DND-41 (cell line): ENCODE data around the gene HOXA3.

Experiments used
- EZH2 ChIP-seq: IDR thresholded peaks from 3 replicates; pipeline ENCODE4 v1.6.1; 2012; ENCODE audit warnings: borderline replicate concordance, low read depth, mild to moderate bottlenecking, moderate library complexity, low read length, inconsistent platforms; ENCODE audit not compliant: severe bottlenecking
- TF ChIP-seq, protein P1 (sequence below): IDR thresholded peaks from 2 replicates; pipeline ENCODE4 v1.5.1; 2012; ENCODE audit warnings: borderline replicate concordance, low read length, moderate library complexity, mild to moderate bottlenecking; ENCODE audit not compliant: poor library complexity, severe bottlenecking; ENCODE audit errors: extremely low read depth

DNA sequence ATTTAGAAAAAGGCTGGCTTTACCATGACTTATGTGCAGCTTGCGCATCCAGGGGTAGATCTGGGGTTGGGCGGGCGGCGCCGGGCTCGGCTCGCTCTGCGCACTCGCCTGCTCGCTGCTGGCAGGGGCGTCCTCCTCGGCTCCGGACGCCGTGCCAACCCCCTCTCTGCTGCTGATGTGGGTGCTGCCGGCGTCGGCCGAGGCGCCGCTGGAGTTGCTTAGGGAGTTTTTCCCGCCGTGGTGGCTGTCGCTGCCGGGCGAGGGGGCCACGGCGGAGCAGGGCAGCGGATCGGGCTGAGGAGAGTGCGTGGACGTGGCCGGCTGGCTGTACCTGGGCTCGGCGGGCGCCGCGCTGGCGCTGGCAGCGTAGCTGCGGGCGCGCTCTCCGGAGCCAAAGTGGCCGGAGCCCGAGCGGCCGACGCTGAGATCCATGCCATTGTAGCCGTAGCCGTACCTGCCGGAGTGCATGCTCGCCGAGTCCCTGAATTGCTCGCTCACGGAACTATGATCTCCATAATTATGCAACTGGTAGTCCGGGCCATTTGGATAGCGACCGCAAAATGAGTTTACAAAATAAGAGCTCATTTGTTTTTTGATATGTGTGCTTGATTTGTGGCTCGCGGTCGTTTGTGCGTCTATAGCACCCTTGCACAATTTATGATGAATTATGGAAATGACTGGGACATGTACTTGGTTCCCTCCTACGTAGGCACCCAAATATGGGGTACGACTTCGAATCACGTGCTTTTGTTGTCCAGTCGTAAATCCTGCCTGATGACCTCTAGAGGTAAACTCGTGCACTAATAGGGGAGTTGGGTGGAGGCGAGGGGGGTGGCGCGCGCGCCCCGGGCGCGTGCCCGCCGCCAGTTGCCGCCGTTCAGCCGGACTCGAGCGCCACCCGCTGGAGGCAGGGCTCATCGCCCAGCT lies 9.1 kb downstream of the HOXA3 start, which contains the start of gene HOXA5:
- TF ChIP-seq, protein P1, sequence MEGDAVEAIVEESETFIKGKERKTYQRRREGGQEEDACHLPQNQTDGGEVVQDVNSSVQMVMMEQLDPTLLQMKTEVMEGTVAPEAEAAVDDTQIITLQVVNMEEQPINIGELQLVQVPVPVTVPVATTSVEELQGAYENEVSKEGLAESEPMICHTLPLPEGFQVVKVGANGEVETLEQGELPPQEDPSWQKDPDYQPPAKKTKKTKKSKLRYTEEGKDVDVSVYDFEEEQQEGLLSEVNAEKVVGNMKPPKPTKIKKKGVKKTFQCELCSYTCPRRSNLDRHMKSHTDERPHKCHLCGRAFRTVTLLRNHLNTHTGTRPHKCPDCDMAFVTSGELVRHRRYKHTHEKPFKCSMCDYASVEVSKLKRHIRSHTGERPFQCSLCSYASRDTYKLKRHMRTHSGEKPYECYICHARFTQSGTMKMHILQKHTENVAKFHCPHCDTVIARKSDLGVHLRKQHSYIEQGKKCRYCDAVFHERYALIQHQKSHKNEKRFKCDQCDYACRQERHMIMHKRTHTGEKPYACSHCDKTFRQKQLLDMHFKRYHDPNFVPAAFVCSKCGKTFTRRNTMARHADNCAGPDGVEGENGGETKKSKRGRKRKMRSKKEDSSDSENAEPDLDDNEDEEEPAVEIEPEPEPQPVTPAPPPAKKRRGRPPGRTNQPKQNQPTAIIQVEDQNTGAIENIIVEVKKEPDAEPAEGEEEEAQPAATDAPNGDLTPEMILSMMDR = peak; percentile 10
- TF ChIP-seq EZH2 = no peak
